ENCODE results near the gene TMEM92. TPM values are rescaled to one million over a fixed set of nuclear protein-coding genes. Genes with fewer than 3 reads are reported as not detected.

TMEM92 gene
- total RNA-seq, 1 donor from 2014 or later, result 28.1 TPM

GRCh38 chr17:50280068-50280467, 5.8 kb downstream of the TMEM92 start:
- Mint-ChIP-seq H3K4me1 (ENCODE audit: unreplicated experiment) (peaks cover 19% of the 10 kb centered on the region), H3K36me3 (ENCODE audit: low read depth, unreplicated experiment) (peaks cover 22% of the 10 kb centered on the region), H3K27me3 (ENCODE audit: unreplicated experiment) (peaks cover 8% of the 10 kb centered on the region), H3K27ac (ENCODE audit: unreplicated experiment) (no peak overlapping the region), H3K9me3 (ENCODE audit: unreplicated experiment) (no peaks in the 10 kb centered on the region), H3K4me3 (ENCODE audit: unreplicated experiment) (no peak overlapping the region)
- TF ChIP-seq, protein P1, sequence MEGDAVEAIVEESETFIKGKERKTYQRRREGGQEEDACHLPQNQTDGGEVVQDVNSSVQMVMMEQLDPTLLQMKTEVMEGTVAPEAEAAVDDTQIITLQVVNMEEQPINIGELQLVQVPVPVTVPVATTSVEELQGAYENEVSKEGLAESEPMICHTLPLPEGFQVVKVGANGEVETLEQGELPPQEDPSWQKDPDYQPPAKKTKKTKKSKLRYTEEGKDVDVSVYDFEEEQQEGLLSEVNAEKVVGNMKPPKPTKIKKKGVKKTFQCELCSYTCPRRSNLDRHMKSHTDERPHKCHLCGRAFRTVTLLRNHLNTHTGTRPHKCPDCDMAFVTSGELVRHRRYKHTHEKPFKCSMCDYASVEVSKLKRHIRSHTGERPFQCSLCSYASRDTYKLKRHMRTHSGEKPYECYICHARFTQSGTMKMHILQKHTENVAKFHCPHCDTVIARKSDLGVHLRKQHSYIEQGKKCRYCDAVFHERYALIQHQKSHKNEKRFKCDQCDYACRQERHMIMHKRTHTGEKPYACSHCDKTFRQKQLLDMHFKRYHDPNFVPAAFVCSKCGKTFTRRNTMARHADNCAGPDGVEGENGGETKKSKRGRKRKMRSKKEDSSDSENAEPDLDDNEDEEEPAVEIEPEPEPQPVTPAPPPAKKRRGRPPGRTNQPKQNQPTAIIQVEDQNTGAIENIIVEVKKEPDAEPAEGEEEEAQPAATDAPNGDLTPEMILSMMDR (IDR thresholded peaks at IDR 0.05; ENCODE audit: unreplicated experiment), result no peak
- DNase-seq (ENCODE audit: low spot score), result no peak

DNA sequence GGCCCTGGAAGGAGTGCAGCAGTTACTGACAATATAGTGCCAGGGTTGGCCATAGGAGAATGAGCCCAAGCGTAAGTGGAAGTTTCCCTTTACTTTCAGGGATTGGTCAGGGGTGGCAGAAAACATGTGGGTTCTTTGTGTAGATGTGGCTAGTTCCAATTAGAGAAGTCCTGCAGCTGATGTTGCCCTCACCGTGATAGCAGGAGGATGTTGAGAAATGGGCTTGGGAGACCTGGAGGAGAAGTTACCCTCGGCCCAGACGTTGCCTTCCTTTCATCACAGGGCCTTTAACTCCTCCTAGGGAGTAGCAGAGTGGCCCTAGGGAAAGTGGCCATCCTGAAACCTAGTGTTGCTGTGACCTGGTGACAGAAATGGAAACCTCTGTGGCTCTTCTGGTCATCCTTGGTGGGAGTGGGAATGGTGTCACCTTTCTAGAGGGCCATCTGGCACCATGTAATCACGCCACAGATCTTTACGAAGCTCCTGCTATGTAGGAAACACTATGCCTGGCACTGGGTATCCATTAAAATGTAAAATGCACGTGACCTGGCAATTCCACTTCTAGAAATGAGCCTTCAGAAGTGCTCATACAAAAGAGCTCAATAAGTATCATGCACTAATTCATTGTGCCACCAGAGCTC, 6.7 kb downstream of the TMEM92 start:
- peaks cover 14% of the 10 kb centered on the region for H3K4me1 Mint-ChIP-seq (ENCODE audit: unreplicated experiment)
- no peak for DNase-seq (ENCODE audit: low spot score)
- no peak overlapping the region for H3K27ac Mint-ChIP-seq (ENCODE audit: unreplicated experiment)
- no peak overlapping the region for H3K4me3 Mint-ChIP-seq (ENCODE audit: unreplicated experiment)
- H3K27me3 Mint-ChIP-seq (ENCODE audit: unreplicated experiment), result peaks cover 8% of the 10 kb centered on the region
- peaks cover 22% of the 10 kb centered on the region for H3K36me3 Mint-ChIP-seq (ENCODE audit: low read depth, unreplicated experiment)
- TF ChIP-seq, protein P1 (IDR thresholded peaks at IDR 0.05; ENCODE audit: unreplicated experiment), result no peak
- no peaks in the 10 kb centered on the region for H3K9me3 Mint-ChIP-seq (ENCODE audit: unreplicated experiment)

- Mint-ChIP-seq H3K4me3 (ENCODE audit: unreplicated experiment) (no peak overlapping the region), H3K36me3 (ENCODE audit: low read depth, unreplicated experiment) (peaks cover 18% of the 10 kb centered on the region), H3K27me3 (ENCODE audit: unreplicated experiment) (peaks cover 5% of the 10 kb centered on the region), H3K27ac (ENCODE audit: unreplicated experiment) (no peak overlapping the region), H3K9me3 (ENCODE audit: unreplicated experiment) (no peaks in the 10 kb centered on the region), H3K4me1 (ENCODE audit: unreplicated experiment) (peaks cover 14% of the 10 kb centered on the region)
- TF ChIP-seq, protein P1 (IDR thresholded peaks at IDR 0.05; ENCODE audit: unreplicated experiment), result no peak
- DNase-seq (ENCODE audit: low spot score), result no peak
These were observed 7.6 kb downstream of the TMEM92 start for GRCh38 chr17:50281739-50282401.

DNA sequence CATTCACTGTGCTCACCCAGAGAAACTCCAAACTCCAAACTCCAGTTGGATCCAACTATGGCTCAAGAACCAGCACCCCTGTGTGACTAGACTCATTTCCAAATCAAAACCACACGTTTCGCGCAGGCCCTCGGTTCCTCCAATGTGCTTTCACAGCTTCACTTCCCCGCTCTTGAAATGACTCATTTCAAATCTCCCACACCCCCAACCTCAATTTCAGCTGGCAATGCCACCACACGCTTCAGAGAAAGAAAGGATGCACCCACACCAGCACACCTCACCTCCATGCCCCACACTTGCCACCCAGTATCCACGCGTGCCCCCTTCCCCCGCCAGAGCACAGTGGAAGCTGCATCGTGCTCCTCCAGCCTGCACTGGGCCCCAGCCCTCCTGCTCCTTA, 9.0 kb downstream of the TMEM92 start:
- H3K4me3 Mint-ChIP-seq (ENCODE audit: unreplicated experiment), result peak overlapping the region; percentile 73
- no peaks in the 10 kb centered on the region for H3K9me3 Mint-ChIP-seq (ENCODE audit: unreplicated experiment)
- TF ChIP-seq, protein P1 (IDR thresholded peaks at IDR 0.05; ENCODE audit: unreplicated experiment), result no peak
- DNase-seq (ENCODE audit: low spot score), result no peak
- H3K36me3 Mint-ChIP-seq (ENCODE audit: low read depth, unreplicated experiment), result peaks cover 16% of the 10 kb centered on the region
- H3K27me3 Mint-ChIP-seq (ENCODE audit: unreplicated experiment), result peaks cover 5% of the 10 kb centered on the region
- no peak overlapping the region for H3K27ac Mint-ChIP-seq (ENCODE audit: unreplicated experiment)
- H3K4me1 Mint-ChIP-seq (ENCODE audit: unreplicated experiment), result peaks cover 12% of the 10 kb centered on the region

GRCh38 chr17:50283714-50284113, 9.4 kb downstream of the TMEM92 start:
- no peak overlapping the region for H3K4me3 Mint-ChIP-seq (ENCODE audit: unreplicated experiment)
- peaks cover 12% of the 10 kb centered on the region for H3K4me1 Mint-ChIP-seq (ENCODE audit: unreplicated experiment)
- peaks cover 6% of the 10 kb centered on the region for H3K27me3 Mint-ChIP-seq (ENCODE audit: unreplicated experiment)
- no peak overlapping the region for H3K27ac Mint-ChIP-seq (ENCODE audit: unreplicated experiment)
- H3K9me3 Mint-ChIP-seq (ENCODE audit: unreplicated experiment), result no peaks in the 10 kb centered on the region
- H3K36me3 Mint-ChIP-seq (ENCODE audit: low read depth, unreplicated experiment), result peaks cover 16% of the 10 kb centered on the region
- DNase-seq (ENCODE audit: low spot score), result no peak
- TF ChIP-seq, protein P1 (IDR thresholded peaks at IDR 0.05; ENCODE audit: unreplicated experiment), result no peak

Data from endothelial cell (in vitro differentiated cells).